H1 (cell line): ENCODE results near the gene P2RY11. TPM values are rescaled to one million over a fixed set of nuclear protein-coding genes. Genes with fewer than 3 reads are reported as not detected.

Experiments used
- CTCF ChIA-PET: fragments of 300-600 bp; sonication (Branson Sonifier 250); formaldehyde crosslinking; loops from one replicate; lab custom pipeline; 2021; ENCODE audit not compliant: partially characterized antibody; lab: Charles Lee
- POLR2A ChIA-PET: fragments of 300-600 bp; sonication (Branson Sonifier 250); formaldehyde crosslinking; loops from one replicate; lab custom pipeline; 2021; ENCODE audit warnings: inconsistent platforms; ENCODE audit not compliant: partially characterized antibody; lab: Charles Lee
- DNase-seq, 2 experiments: peaks; one replicate each; pipeline versions ENCODE4 v3.0.0 to v3.0.0-alpha.2; 2010 to 2022; ENCODE audit warnings: low spot score in 2 of 2, low read depth in 1 of 2, mixed read lengths in 1 of 2
- FAIRE-seq: peaks from 2 replicates; lab custom pipeline; 2011; peaks lifted over from hg19 to GRCh38; lab: Jason Lieb, UNC
- H2AFZ ChIP-seq: 2 replicates; pipeline ENCODE4 v1.8.1; 2012; ENCODE audit warnings: low read length, inconsistent platforms
- H2AK5ac ChIP-seq: 2 replicates; pipeline ENCODE4 v1.6.1; 2013; ENCODE audit warnings: low read depth, low read length
- H2BK120ac ChIP-seq: replicated peaks from 2 replicates; pipeline ENCODE3; 2013; ENCODE audit warnings: low read depth, low read length, inconsistent platforms
- H2BK12ac ChIP-seq: 2 replicates; pipeline ENCODE4 v1.6.1; 2013; ENCODE audit warnings: low read depth, low read length
- H2BK15ac ChIP-seq: 2 replicates; pipeline ENCODE4 v1.6.1; 2013; ENCODE audit warnings: low read length
- H2BK20ac ChIP-seq: 2 replicates; pipeline ENCODE4 v1.6.1; 2013; ENCODE audit warnings: low read length
- H2BK5ac ChIP-seq: 2 replicates; pipeline ENCODE4 v1.6.1; 2013; ENCODE audit warnings: low read depth, low read length
- H3K14ac ChIP-seq: 2 replicates; pipeline ENCODE4 v1.6.1; 2013; ENCODE audit warnings: inconsistent platforms; ENCODE audit not compliant: insufficient read length
- H3K18ac ChIP-seq: 2 replicates; pipeline ENCODE4 v1.6.1; 2013; ENCODE audit warnings: low read length; ENCODE audit errors: extremely low read depth
- H3K23ac ChIP-seq: 2 replicates; pipeline ENCODE4 v1.6.1; 2013; ENCODE audit warnings: inconsistent platforms; ENCODE audit not compliant: insufficient read length
- H3K23me2 ChIP-seq: 2 replicates; pipeline ENCODE4 v1.6.1; 2013; ENCODE audit warnings: low read depth, low read length
- H3K27ac ChIP-seq: 2 replicates; pipeline ENCODE4 v1.6.1; 2011; ENCODE audit warnings: low read depth, low read length, inconsistent platforms
- H3K27me3 ChIP-seq, 4 experiments: replicated peaks in 1 of 4; 1 replicate in 1 of 4; 2 replicates in 3 of 4; pipeline versions ENCODE4 v1.6.1 to v1.8.1; 2011 to 2013; ENCODE audit warnings: low read length in 3 of 4, mild to moderate bottlenecking in 3 of 4, inconsistent platforms in 2 of 4, mixed read lengths in 2 of 4, moderate library complexity in 1 of 4; ENCODE audit not compliant: control insufficient read depth in 3 of 4, insufficient read depth in 3 of 4; ENCODE audit errors: extremely low read depth in 1 of 4
- H3K36me3 ChIP-seq, 4 experiments: 2 replicates each; pipeline versions ENCODE4 v1.6.1 to v1.8.1; 2011 to 2013; ENCODE audit warnings: mild to moderate bottlenecking in 4 of 4, low read length in 3 of 4, moderate library complexity in 2 of 4, control low read depth in 1 of 4, inconsistent platforms in 1 of 4; ENCODE audit not compliant: insufficient read depth in 4 of 4, control insufficient read depth in 2 of 4
- H3K4ac ChIP-seq: replicated peaks from 2 replicates; pipeline ENCODE3; 2013; ENCODE audit warnings: low read length, low read depth, mixed read lengths, inconsistent platforms; ENCODE audit not compliant: insufficient read length
- H3K4me1 ChIP-seq, 4 experiments: replicated peaks in 1 of 4; 1 replicate in 1 of 4; 2 replicates in 3 of 4; pipeline versions ENCODE4 v1.6.1 to v1.8.1; 2011 to 2013; ENCODE audit warnings: low read length in 3 of 4, inconsistent platforms in 2 of 4, mixed read lengths in 1 of 4; ENCODE audit not compliant: insufficient read depth in 4 of 4, control insufficient read depth in 3 of 4
- H3K4me2 ChIP-seq, 2 experiments: 2 replicates each; pipeline versions ENCODE4 v1.6.1 to v1.8.1; 2011 to 2013; ENCODE audit warnings: low read depth in 2 of 2, low read length in 2 of 2, control low read depth in 1 of 2, inconsistent platforms in 1 of 2, mild to moderate bottlenecking in 1 of 2; ENCODE audit not compliant: insufficient read depth in 1 of 2
- H3K4me3 ChIP-seq, 4 experiments: fragments of 200-600, 300-600 bp in 1 of 4; sonication (generic), shearing (Covaris generic), sonication (Bioruptor Twin) in 1 of 4; 2 replicates each; pipeline versions ENCODE4 v1.5.1 to v1.8.1; 2011 to 2016; ENCODE audit warnings: low read length in 4 of 4, low read depth in 3 of 4, control low read depth in 2 of 4, inconsistent platforms in 2 of 4, mild to moderate bottlenecking in 2 of 4, mixed read lengths in 1 of 4, moderate library complexity in 1 of 4; ENCODE audit not compliant: insufficient read depth in 2 of 4; ENCODE audit errors: extremely low read depth in 1 of 4
- H3K56ac ChIP-seq: replicated peaks from 2 replicates; pipeline ENCODE3; 2013; ENCODE audit warnings: low read depth, mild to moderate bottlenecking, mixed read lengths, low read length, inconsistent platforms; ENCODE audit not compliant: insufficient read length
- H3K79me1 ChIP-seq: 2 replicates; pipeline ENCODE4 v1.6.1; 2013; ENCODE audit warnings: low read depth, low read length, control low read depth
- H3K79me2 ChIP-seq, 2 experiments: 2 replicates each; pipeline versions ENCODE4 v1.6.1 to v1.8.1; 2012 to 2013; ENCODE audit warnings: low read length in 2 of 2, mild to moderate bottlenecking in 2 of 2, inconsistent platforms in 1 of 2; ENCODE audit not compliant: insufficient read depth in 2 of 2, control insufficient read depth in 1 of 2
- H3K9ac ChIP-seq, 4 experiments: replicated peaks in 1 of 4; 1 replicate in 1 of 4; 2 replicates in 3 of 4; pipeline versions ENCODE4 v1.6.1 to v1.8.1; 2011 to 2013; ENCODE audit warnings: low read depth in 3 of 4, low read length in 3 of 4, control low read depth in 2 of 4, mild to moderate bottlenecking in 2 of 4, moderate library complexity in 2 of 4, inconsistent platforms in 1 of 4; ENCODE audit errors: extremely low read depth in 1 of 4
- H3K9me3 ChIP-seq, 2 experiments: 2 replicates each; pipeline versions ENCODE4 v1.6.1 to v1.8.1; 2012 to 2013; ENCODE audit warnings: mild to moderate bottlenecking in 2 of 2, moderate library complexity in 2 of 2, control low read depth in 1 of 2, inconsistent platforms in 1 of 2, low read depth in 1 of 2, low read length in 1 of 2, mixed read lengths in 1 of 2; ENCODE audit not compliant: insufficient read depth in 2 of 2
- H4K20me1 ChIP-seq, 2 experiments: replicated peaks in 1 of 2; 2 replicates each; pipeline versions ENCODE3 to v1.8.1; 2011 to 2013; ENCODE audit warnings: inconsistent platforms in 2 of 2, low read length in 2 of 2, mild to moderate bottlenecking in 1 of 2; ENCODE audit not compliant: insufficient read depth in 2 of 2, control insufficient read depth in 1 of 2
- H4K5ac ChIP-seq: 2 replicates; pipeline ENCODE4 v1.6.1; 2013; ENCODE audit warnings: low read length, low read depth, mixed read lengths, inconsistent platforms; ENCODE audit not compliant: insufficient read length
- H4K8ac ChIP-seq: 2 replicates; pipeline ENCODE4 v1.8.0; 2013; ENCODE audit warnings: mild to moderate bottlenecking, moderate library complexity, low read length, inconsistent platforms; ENCODE audit not compliant: insufficient read depth; ENCODE audit errors: extremely low read depth
- H4K91ac ChIP-seq: replicated peaks from 2 replicates; pipeline ENCODE3; 2013; ENCODE audit warnings: low read length, mixed read lengths, inconsistent platforms; ENCODE audit not compliant: insufficient read length
- BACH1 ChIP-seq: IDR thresholded peaks from 2 replicates; pipeline ENCODE4 v1.6.1; 2012; ENCODE audit warnings: low read length, improper control_type of control experiment
- BCL11A ChIP-seq, 2 experiments: IDR thresholded peaks; one replicate each; pipeline ENCODE4 v1.6.1; 2011; ENCODE audit warnings: low read depth in 2 of 2, low read length in 2 of 2, mild to moderate bottlenecking in 2 of 2
- CHD1 ChIP-seq: IDR thresholded peaks from 2 replicates; pipeline ENCODE4 v1.6.1; 2012; ENCODE audit warnings: low read depth, low read length, improper control_type of control experiment
- CREB1 ChIP-seq: IDR thresholded peaks from 2 replicates; pipeline ENCODE4 v1.6.1; 2012; ENCODE audit warnings: inconsistent platforms
- JUN ChIP-seq: IDR thresholded peaks from 2 replicates; pipeline ENCODE4 v1.6.1; 2011; ENCODE audit warnings: low read depth, mild to moderate bottlenecking, improper control_type of control experiment, low read length
- POLR2A ChIP-seq, 2 experiments: IDR thresholded peaks; 1 replicate in 1 of 2; 2 replicates in 1 of 2; pipeline ENCODE4 v1.6.1; 2011; ENCODE audit warnings: low read depth in 2 of 2, low read length in 2 of 2, mild to moderate bottlenecking in 2 of 2; ENCODE audit errors: control extremely low read depth in 1 of 2
- RBBP5 ChIP-seq: IDR thresholded peaks from 2 replicates; pipeline ENCODE4 v1.7.1; 2012; ENCODE audit warnings: low read depth, mild to moderate bottlenecking, inconsistent platforms, low read length, moderate library complexity, borderline replicate concordance
- RFX5 ChIP-seq: IDR thresholded peaks from 2 replicates; pipeline ENCODE4 v1.6.1; 2011; ENCODE audit warnings: low read depth, low read length, improper control_type of control experiment, borderline replicate concordance
- RNF2 ChIP-seq: fragments of 200-900, 300-1000 bp; sonication (generic); IDR thresholded peaks from 2 replicates; pipeline ENCODE4 v1.7.1; 2016; ENCODE audit warnings: borderline replicate concordance, low read depth, mild to moderate bottlenecking, antibody characterized with exemption, low read length; ENCODE audit not compliant: poor library complexity, severe bottlenecking; ENCODE audit errors: missing control alignments
- SAP30 ChIP-seq: fragments of 300-600 bp; sonication (generic); IDR thresholded peaks from 2 replicates; pipeline ENCODE4 v1.7.1; 2012; ENCODE audit warnings: low read length, moderate library complexity, mild to moderate bottlenecking, inconsistent platforms; ENCODE audit not compliant: insufficient read depth, insufficient replicate concordance
- SIN3A ChIP-seq, 2 experiments: IDR thresholded peaks in 1 of 2; conservative IDR thresholded peaks in 1 of 2; 2 replicates each; pipeline ENCODE4 v1.6.1; 2011 to 2012; ENCODE audit warnings: low read length in 2 of 2, improper control_type of control experiment in 1 of 2, low read depth in 1 of 2, mild to moderate bottlenecking in 1 of 2
- SP4 ChIP-seq: IDR thresholded peaks from 2 replicates; pipeline ENCODE4 v1.6.1; 2012; ENCODE audit warnings: low read length, inconsistent platforms
- WGBS, 2 experiments: shearing (Covaris generic) in 1 of 2; methylation state at CpG; one replicate each; pipeline versions ENCODE4 v1.1.6 to v1.1.7; 2013 to 2015; ENCODE audit warnings: low lambda C conversion rate in 2 of 2, mixed read lengths in 2 of 2, inconsistent platforms in 1 of 2, low coverage in 1 of 2, missing lambda C conversion rate in 1 of 2; ENCODE audit not compliant: insufficient replicate concordance in 2 of 2, insufficient coverage in 1 of 2, insufficient read length in 1 of 2; ENCODE audit errors: extremely low coverage in 1 of 2, missing lambda C conversion rate in 1 of 2; 5-methylcytosine and 5-hydroxymethylcytosine counted together
- polyA plus RNA-seq, 7 experiments: library from polyadenylated mRNA; depleted of rRNA in 3 of 7; stranded (reverse) in 5 of 7; unstranded in 2 of 7; fragments of >200 nt in 5 of 7; fragments of 200-250 nt in 2 of 7; gene quantifications; 1 replicate in 5 of 7; 2 replicates in 1 of 7; 4 replicates in 1 of 7; pipeline versions ENCODE4 v1.2.1 to v1.2.3, GENCODE V29; 2011 to 2013; ENCODE audit warnings: missing spikeins in 2 of 7, mixed read lengths in 2 of 7
- total RNA-seq: library from RNA; stranded (reverse); fragmentation: NEBNext Ultra II Directional; extraction: Animal tissue kit (Norgen Biotek cat#: 25700); gene quantifications from 2 replicates; pipeline ENCODE4 v1.2.1, GENCODE V29; 2021
- TF ChIP-seq, protein P1 (sequence below): IDR thresholded peaks from 2 replicates; pipeline ENCODE4 v1.6.1; 2012; ENCODE audit warnings: inconsistent platforms

Gene P2RY11
- total and polyA plus RNA-seq, 2 of the 8 experiments (the other 6 are each of a cell fraction or from before 2014, with no cell fraction given) = 9.2 to 18.0 TPM

DNA sequence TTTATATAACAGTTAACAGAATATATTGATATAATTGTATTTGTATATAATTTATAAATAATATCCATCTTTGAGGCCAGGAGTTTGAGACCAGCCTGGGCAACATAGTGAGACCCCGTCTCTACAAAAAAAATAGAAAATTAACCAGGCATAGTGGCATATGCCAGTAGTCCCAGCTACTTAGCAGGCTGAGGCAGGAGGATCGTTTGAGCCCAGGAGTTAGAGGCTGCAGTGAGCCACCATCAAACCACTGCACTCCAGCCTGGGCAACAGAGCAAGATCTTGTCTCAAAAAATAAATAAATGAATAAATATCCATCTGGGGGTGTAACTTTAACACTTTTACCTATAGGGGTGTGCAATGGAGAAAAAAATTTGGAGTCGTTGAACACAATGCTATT is 26.7 kb upstream of the P2RY11 start:
- Histone ChIP-seq H2AFZ (no peak overlapping the region), H3K18ac (no peak overlapping the region), H2BK12ac (no peak overlapping the region), H3K56ac (no peak overlapping the region), H3K23ac (no peak overlapping the region), H2BK15ac (no peak overlapping the region), H3K4ac (no peak overlapping the region), H3K4me3 (no peak overlapping the region), H3K9me3 (no peaks in the 10 kb centered on the region), H3K9ac (no peak overlapping the region), H4K20me1 (peaks cover 0 to 3% of the 10 kb centered on the region in 2 experiments), H3K79me2 (no peaks in the 10 kb centered on the region), H4K91ac (no peak overlapping the region), H3K23me2 (peaks cover 13% of the 10 kb centered on the region; the same call in 1 of the 2 replicates), H3K14ac (no peak overlapping the region), H2BK120ac (no peak overlapping the region), H2BK20ac (no peak overlapping the region), H3K4me2 (no peak overlapping the region), H4K8ac (no peak overlapping the region), H3K27ac (no peak overlapping the region), H3K4me1 (peaks cover 0 to 4% (median 3%) of the 10 kb centered on the region in 4 experiments; a peak in 4 of 7 replicates), H3K36me3 (0 out of 8 replicates have a peak, but pooled peaks cover 0 to 2% (median 0%) of the 10 kb centered on the region in 4 experiments), H3K79me1 (no peaks in the 10 kb centered on the region), H4K5ac (no peak overlapping the region), H3K27me3 (peaks cover 0 to 2% (median 0%) of the 10 kb centered on the region in 4 experiments; a peak in 1 of 7 replicates), H2BK5ac (no peak overlapping the region), H2AK5ac (no peak overlapping the region)
- ChIA-PET POLR2A (interaction anchor here (1.1 kb wide), 1 partner anchor 29 kb away, joined by 3 read pairs; no protein-coding TSS in a partner anchor), CTCF (interaction anchor here (0.5 to 2.6 kb wide), 6 partner anchors 10 to 759 kb away, joined by 3 to 14 read pairs (median 4); no protein-coding TSS in a partner anchor)
- no peak for FAIRE-seq
- no peak for DNase-seq
- WGBS, 2 experiments = 97% methylated on average over 3 of the region's 3 CpGs; no CpG with 5 or more reads in 1 of the 2 experiments
- TF ChIP-seq BACH1 (no peak), JUN (no peak), RBBP5 (no peak), SIN3A (conservative IDR thresholded peaks at IDR 0.05 in 1 of 2, IDR thresholded peaks at IDR 0.05 in 1 of 2; ENCODE audit: low read depth in 1 of 2, low read length in 2 of 2) (no peak), SAP30 (no peak), BCL11A (IDR thresholded peaks at IDR 0.05; ENCODE audit: low read depth in 2 of 2, low read length in 2 of 2) (no peak), RFX5 (no peak), RNF2 (no peak), POLR2A (IDR thresholded peaks at IDR 0.05; ENCODE audit: control extremely low read depth in 1 of 2, low read depth in 2 of 2, low read length in 2 of 2) (no peak), SP4 (no peak), CHD1 (no peak), CREB1 (no peak)
- TF ChIP-seq, protein P1, sequence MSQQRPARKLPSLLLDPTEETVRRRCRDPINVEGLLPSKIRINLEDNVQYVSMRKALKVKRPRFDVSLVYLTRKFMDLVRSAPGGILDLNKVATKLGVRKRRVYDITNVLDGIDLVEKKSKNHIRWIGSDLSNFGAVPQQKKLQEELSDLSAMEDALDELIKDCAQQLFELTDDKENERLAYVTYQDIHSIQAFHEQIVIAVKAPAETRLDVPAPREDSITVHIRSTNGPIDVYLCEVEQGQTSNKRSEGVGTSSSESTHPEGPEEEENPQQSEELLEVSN = no peak
